ENCODE results near the gene KLHL8.

KLHL8 gene

DNA sequence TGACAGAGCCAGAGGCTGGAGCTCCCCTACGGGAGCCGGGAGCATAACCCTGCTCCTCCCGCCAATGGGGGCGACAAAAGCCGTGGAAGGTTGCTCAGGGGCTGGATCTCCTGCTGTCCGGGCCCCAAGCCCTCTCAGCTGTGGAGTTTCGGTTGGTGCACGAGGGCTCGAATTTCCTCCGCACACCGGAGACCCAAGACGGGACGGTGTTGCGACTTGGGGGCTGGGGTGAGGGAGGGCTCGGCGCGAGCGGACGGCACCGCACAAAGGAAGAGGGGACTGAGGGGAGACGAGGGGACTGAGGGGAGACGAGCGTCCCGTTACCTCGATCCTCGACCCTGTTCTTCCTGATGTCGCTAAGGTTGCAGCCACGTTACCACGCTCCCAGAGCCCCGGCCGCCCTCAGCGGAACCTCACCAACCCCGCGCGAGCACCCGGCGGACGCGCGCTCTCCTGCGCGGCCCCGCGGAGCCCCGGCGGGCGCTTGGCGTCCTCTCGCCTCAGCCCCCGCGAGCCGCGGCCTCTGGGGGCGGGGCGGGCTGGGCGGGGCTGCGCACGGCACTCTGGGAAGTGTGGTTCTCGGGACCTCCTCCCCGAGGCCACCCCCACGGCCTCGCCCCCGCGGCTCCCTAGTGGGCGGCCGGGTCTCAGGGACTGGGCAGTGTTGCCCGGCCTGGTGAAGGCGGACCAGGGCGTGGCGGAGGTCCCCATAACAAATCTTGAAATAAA lies at the start of gene KLHL8:
KLHL8 (minus strand) TSS at position 525 of the 729 bp plus-strand sequence. CDS start 25,079 bp downstream, outside the sequence.
- DNase-seq: peak; percentile 80 to 94

DNA sequence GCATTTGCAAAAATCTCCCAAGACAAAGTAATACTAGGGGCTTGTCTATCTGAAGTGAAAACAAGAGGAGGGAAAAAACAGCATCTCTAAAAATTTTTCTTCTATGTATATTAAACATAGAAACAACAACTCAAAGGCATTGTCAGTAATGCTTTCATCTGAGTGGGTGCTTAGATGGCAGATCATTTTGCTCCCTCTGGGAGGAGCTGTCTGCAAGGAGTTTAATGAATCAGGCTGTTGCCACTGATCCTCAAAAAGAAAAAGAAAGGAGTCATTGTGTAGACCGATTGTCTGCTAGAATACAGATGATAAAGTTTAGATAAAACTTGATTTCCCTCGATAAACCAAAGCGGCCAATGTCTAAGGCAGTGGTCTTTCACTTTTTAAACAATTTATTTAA lies 49.7 kb upstream of the KLHL8 start:
- DNase-seq: no peak

- no peak for DNase-seq
Observed at GRCh38 chr4:87268411-87268810, 48.0 kb upstream of the KLHL8 start.

DNA sequence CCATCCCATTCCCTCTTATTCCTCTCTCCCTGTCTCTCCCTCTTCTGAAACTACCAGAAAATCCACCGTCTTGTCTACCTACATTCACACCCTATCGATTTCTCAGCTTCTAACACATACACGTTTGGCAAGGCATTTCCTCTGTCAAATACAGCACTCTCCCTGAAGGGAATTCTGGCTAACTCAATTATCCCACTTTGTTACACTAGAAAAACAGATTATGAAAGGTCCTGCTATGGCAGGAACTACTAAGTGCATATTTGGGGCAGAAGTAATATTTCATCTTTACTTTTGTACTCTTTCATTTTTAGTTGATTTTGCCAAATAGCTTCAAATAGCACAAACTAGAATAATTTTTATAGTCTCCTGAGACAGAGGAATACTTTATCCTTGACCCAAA lies 46.6 kb upstream of the KLHL8 start:
- DNase-seq: no peak

DNA sequence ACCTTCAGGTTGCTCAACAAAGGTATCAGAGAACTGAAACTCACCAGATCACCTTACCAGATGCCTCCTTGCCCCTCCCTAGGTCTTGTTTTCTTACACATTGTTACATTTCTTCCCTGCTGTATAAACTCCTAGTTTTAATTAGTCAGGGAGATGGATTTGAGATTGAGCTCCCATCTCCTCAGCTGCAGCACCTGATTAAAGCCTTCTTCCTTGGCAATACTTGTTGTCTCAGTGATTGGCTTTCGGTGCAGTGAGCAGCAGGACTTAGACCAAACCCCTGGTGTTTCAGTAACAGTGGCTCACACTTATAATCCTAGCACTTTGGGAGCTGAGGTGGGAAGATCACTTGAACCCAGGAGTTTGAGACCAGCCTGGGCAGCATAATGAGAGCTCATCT lies 42.5 kb upstream of the KLHL8 start:
- no peak for DNase-seq

- DNase-seq: no peak
Observed at GRCh38 chr4:87260477-87260876, 40.1 kb upstream of the KLHL8 start.

DNA sequence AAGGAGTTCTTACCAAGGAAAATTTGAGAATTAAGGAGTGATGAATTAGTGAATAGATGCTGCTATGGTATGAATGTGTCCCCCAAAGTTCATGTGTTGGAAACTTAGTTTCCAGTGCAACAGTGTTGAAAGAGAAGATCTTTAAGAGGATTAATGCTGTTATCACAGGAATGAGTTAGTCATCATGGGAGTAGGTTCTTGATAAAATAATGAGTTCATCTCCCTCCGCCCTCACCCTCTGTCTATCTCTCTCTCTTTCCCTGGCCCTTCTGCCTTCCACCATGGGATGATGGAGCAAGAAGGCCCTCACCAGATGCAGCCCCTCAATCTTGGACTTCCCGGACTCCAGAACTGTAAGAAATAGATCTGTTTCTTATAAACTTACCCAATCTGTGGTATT lies 38.3 kb upstream of the KLHL8 start:
- DNase-seq: no peak

DNA sequence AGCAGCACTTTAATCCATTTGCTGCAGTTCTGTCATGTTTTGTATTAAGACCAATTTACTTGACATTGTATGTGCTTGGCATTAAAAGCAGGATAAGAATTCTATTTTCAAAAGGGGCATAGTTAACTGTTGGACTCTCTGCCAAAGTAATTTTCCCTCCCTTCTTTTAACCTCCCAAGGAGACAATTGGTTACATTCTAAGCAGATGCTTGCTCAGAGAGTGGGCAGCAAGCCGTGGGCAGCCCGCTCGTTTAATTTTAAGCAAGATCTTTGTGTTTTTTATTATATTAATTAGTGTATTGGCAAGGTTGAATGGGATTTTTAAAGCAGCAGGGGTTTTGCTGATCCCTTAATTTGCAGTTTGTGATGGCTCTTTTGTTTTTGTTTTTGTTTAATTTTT lies 37.1 kb upstream of the KLHL8 start:
- no peak for DNase-seq

DNA sequence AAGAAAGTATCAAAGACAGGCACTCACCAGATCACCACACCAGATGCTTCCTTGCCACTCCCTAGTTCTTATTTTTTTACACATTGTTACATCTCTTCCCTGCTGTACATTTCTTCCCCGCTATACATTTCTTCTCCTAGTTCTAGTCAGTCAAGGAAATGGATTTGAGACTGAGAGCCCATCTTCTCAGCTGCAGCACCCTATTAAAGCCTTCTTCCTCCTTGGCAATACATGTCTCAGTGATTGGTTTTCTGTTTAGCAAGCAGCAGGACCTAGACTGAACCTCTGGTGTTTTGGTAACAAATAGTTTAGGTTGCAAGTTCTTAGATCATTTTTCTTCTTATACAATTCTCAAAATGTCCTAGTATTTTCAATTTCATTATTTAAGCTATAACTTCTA lies 35.3 kb upstream of the KLHL8 start:
- DNase-seq: no peak

- no peak for DNase-seq
Observed at GRCh38 chr4:87251106-87251505, 30.7 kb upstream of the KLHL8 start.

DNA sequence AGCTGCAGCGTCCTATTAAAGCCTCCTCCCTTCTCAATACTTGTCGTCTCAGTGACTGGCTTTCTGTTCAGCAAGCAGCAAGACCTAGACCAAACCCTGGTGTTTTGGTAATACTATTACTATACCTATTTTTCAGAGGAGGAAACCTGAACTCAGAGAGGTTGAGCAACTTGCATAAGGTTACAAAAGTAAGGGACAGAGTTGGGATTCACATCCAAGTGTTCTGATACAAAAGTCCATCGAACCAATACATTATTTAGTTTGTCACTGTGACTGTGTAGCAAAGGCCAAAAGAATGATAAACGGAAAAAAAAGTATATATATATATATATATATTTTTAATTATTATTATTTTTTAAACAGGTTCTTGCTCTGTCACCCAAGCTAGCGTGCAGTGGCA lies 29.9 kb upstream of the KLHL8 start:
- no peak for DNase-seq

DNA sequence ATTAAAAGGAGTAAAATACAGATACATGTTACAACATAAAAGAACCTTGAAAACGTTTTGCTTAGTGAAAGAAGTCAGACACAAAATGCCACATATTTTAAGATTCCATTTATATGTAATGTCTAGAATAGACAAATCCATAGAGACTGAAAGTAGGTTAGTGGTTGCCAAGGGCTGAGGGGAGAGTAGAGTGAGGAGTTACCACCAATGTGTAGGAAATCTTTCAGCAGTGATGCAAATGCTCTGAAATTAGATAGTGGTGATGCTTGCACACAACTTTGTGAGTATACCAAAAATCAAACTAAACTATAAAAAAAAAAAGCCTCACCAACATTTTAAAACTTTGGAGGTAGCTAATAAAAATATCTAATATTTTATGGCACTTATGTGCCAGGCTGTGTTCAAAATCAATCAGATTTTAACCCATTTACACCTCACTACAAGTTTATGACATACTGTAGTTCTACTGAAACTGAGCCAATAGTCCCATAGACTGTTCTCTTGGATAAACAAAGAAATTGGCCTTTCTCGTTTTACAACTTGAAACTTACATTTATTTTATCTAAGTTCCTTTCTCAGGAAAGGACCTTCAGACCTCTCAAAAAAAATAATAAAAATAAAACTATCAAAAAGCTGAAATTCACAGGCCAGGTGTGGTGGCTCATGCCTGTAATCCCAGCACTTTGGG lies 29.1 kb upstream of the KLHL8 start:
- no peak for DNase-seq

- no peak for DNase-seq
Observed at GRCh38 chr4:87243426-87244053, 23.1 kb upstream of the KLHL8 start.

GRCh38 chr4:87241336-87241735 lies 20.9 kb upstream of the KLHL8 start:
- no peak for DNase-seq

GRCh38 chr4:87240341-87240740 lies 19.9 kb upstream of the KLHL8 start:
- no peak for DNase-seq

- DNase-seq: no peak
Observed at GRCh38 chr4:87239821-87240220, 19.4 kb upstream of the KLHL8 start.

DNA sequence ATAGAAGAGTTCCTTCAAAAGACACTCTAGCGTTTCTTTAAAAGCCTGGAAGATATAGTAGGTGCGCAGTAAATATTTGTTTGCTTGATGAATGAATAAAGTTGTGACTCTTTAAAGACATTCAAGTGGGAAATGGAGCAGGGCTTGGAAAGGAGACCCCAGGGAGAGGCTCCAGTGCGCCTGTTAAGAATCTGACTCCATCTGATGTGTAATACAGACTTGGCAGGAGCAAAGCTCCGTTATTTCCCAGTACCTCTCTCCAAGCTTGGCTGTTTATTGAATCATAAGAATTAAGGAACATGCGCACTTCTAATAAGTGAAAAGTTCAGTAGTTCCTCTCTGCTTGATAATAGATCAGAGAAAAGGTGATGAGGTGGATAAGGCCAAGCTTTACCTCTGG lies 18.8 kb upstream of the KLHL8 start:
- DNase-seq: no peak

DNA sequence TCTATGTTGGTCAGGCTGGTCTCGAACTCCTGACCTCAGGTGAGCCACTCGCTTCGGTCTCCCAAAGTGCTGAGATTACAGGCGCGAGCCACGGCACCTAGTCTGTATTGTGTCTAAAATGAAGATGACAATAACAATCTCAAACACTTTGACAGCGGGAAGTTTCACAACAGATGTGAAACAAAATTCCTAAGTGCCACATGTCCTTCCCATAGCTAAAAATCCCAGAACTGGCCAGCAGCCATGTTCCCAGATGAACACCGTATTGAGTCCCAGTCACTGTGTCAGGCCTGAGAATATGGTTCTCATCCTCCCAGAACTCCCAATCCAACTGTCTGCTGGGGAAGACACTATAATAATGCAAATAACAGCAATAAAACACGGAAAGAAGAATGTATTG lies 16.4 kb upstream of the KLHL8 start:
- no peak for DNase-seq

- no peak for DNase-seq
Observed at GRCh38 chr4:87235020-87235671, 14.7 kb upstream of the KLHL8 start.

DNA sequence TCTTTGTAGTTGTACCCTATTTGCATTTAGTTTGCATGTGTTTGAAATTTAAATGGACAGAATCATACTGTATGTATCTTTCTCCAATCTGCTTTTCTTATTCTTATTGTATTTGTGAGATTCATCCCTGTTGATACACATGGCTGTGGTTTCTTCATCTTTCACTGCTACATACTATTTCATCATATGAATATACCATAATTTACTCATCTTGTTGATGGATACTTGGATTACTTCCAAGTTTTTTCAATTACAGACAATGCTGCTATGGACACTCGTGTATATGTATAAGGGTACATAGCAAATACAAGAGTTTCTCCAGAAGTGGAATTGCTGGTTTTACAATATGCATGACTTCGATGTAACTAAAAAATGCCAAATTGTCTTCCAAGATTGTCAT lies 11.8 kb upstream of the KLHL8 start:
- DNase-seq: no peak

GRCh38 chr4:87230806-87231205 lies 10.4 kb upstream of the KLHL8 start:
- DNase-seq: no peak

DNA sequence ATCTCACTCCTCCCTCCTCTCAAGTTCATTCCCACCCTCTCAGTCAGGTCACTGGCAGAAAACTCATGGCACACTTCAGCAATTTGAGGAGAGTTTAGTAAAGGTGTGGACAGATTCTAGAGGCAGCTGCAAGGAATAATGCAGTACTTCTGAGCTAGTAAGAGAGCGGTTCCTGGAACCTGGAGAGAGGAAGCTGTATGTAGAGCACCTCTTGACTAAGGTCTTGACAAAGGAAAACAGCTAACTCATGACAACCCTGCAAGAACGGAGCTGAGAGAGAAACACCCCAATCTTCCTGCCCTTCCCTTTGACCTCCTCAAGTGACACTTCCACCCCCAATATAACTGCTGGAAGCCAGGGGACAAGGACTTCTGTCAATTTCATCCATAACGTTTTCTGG lies 9.6 kb upstream of the KLHL8 start:
- DNase-seq: no peak

DNA sequence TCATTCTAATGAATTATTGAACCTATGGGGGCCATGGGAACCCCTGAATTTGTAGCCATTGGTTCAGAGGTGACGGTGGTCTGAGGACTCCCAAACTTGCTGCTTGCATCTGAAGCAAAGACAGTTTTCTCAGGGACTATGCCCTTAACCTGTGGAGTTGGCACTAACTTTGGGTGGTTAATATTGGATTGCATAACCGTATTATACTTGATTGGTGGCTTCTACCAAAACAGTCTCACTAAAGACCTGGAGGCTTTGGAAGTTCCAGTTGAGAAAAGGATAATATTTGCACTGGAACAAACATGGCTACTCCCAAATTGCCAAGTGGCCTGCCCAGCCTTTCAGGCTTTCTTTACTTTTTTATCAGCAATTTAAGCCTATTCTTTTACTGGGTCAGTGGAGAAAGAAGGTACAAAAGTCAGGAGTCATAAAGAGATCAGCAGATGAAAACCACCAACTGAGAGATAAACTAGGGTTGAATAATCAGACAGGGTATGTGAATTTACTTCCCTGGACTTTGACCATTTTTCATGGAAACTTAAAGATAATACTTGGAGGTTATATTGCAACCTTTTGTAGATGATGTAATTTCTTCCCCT lies 7.9 kb upstream of the KLHL8 start:
- no peak for DNase-seq
